ENCODE results near the gene MRPL22. TPM values are rescaled to one million over a fixed set of nuclear protein-coding genes. Genes with fewer than 3 reads are reported as not detected.

The MRPL22 gene
- total and polyA plus RNA-seq, 2 of the 13 experiments (the other 11 are each of a cell fraction or from before 2014, with no cell fraction given) = 66.8 to 84.8 TPM

GRCh38 chr5:155004138-155004744 is 63.4 kb downstream of the MRPL22 start (continued):
- no peak for TF ChIP-seq ZNF160 (CRISPR knock-in tag; IDR thresholded peaks at IDR 0.05)
- no peak for TF ChIP-seq ZNF3 (CRISPR knock-in tag; IDR thresholded peaks at IDR 0.05)
- TF ChIP-seq IKZF1 (IDR thresholded peaks at IDR 0.05) = no peak
- TF ChIP-seq SIX1 (CRISPR knock-in tag; IDR thresholded peaks at IDR 0.05; ENCODE audit: borderline replicate concordance) = no peak
- TF ChIP-seq ZNF768 (CRISPR knock-in tag; IDR thresholded peaks at IDR 0.05) = no peak
- TF ChIP-seq ZIK1 (CRISPR knock-in tag; IDR thresholded peaks at IDR 0.05; ENCODE audit: borderline replicate concordance, low read depth) = no peak
- no peak for TF ChIP-seq ZNF737 (CRISPR knock-in tag; IDR thresholded peaks at IDR 0.05; ENCODE audit: borderline replicate concordance)
- TF ChIP-seq ONECUT2 (CRISPR knock-in tag; IDR thresholded peaks at IDR 0.05) = no peak
- TF ChIP-seq ERF (CRISPR knock-in tag; IDR thresholded peaks at IDR 0.05) = no peak
- no peak for TF ChIP-seq SP5 (CRISPR knock-in tag; IDR thresholded peaks at IDR 0.05; ENCODE audit: borderline replicate concordance, low read depth)
- no peak for TF ChIP-seq ATRX (CRISPR knock-in tag; IDR thresholded peaks at IDR 0.05; ENCODE audit: borderline replicate concordance)
- TF ChIP-seq ZNF7 (CRISPR knock-in tag; IDR thresholded peaks at IDR 0.05) = no peak
- 0 out of 2 replicates have a peak, but pooled peaks have one; percentile 42 for TF ChIP-seq FOXC1 (CRISPR knock-in tag; IDR thresholded peaks at IDR 0.05; ENCODE audit: borderline replicate concordance)
- no peak for TF ChIP-seq ZNF775 (CRISPR knock-in tag; IDR thresholded peaks at IDR 0.05; ENCODE audit: borderline replicate concordance)
- peak; percentile 93 for TF ChIP-seq CTCF (CRISPR knock-in tag; IDR thresholded peaks at IDR 0.05)
- TF ChIP-seq HNRNPH1 (optimal IDR thresholded peaks at IDR 0.05; ENCODE audit: low read depth, low read length) = no peak
- TF ChIP-seq ZNF333 (CRISPR knock-in tag; IDR thresholded peaks at IDR 0.05; ENCODE audit: borderline replicate concordance) = no peak
- TF ChIP-seq ZNF501 (CRISPR knock-in tag; IDR thresholded peaks at IDR 0.05) = 0 out of 2 replicates have a peak, but pooled peaks have one; percentile 35
- TF ChIP-seq KLF11 (CRISPR knock-in tag; IDR thresholded peaks at IDR 0.05) = no peak
- no peak for TF ChIP-seq ZNF430 (CRISPR knock-in tag; IDR thresholded peaks at IDR 0.05)
- peak; percentile 37; the same call in 1 of the 2 replicates for TF ChIP-seq SALL1 (CRISPR knock-in tag; IDR thresholded peaks at IDR 0.05)
- TF ChIP-seq CSRNP1 (CRISPR knock-in tag; IDR thresholded peaks at IDR 0.05) = no peak
- no peak for TF ChIP-seq TIGD3 (CRISPR knock-in tag; IDR thresholded peaks at IDR 0.05; ENCODE audit: borderline replicate concordance)
- no peak for TF ChIP-seq SIN3B (IDR thresholded peaks at IDR 0.05; ENCODE audit: low read length)
- TF ChIP-seq MED1 (CRISPR knock-in tag; IDR thresholded peaks at IDR 0.05) = no peak
- TF ChIP-seq ZSCAN20 (CRISPR knock-in tag; IDR thresholded peaks at IDR 0.05; ENCODE audit: borderline replicate concordance) = no peak
- TF ChIP-seq TAF15 (IDR thresholded peaks at IDR 0.05; ENCODE audit: low read depth, low read length, poor library complexity, severe bottlenecking) = no peak
- no peak for TF ChIP-seq ZNF124 (CRISPR knock-in tag; IDR thresholded peaks at IDR 0.05)
